ENCODE measurements around the gene RUNX2. TPM values are rescaled to one million over a fixed set of nuclear protein-coding genes. Genes with fewer than 3 reads are reported as not detected.

The RUNX2 gene
- total and polyA plus RNA-seq, 2 experiments from 2014 or later, result 4.4 to 5.2 TPM

- TF ChIP-seq EZH2 (IDR thresholded peaks at IDR 0.05; ENCODE audit: insufficient read depth, poor library complexity, severe bottlenecking) (no peak), EZH2phosphoT487 (IDR thresholded peaks at IDR 0.05; ENCODE audit: insufficient read depth, low read depth) (no peak)
- Histone ChIP-seq H3K4me3 (no peak overlapping the region), H3K4me2 (ENCODE audit: unreplicated experiment) (no peak overlapping the region), H4K20me1 (ENCODE audit: insufficient read depth) (no peaks in the 10 kb centered on the region), H2AFZ (no peak overlapping the region), H3K9me2 (ENCODE audit: insufficient read depth) (no peaks in the 10 kb centered on the region), H3K27ac (no peak overlapping the region), H3K9me3 (ENCODE audit: low read depth) (no peaks in the 10 kb centered on the region), H3K4me1 (ENCODE audit: insufficient read depth) (peaks cover 10% of the 10 kb centered on the region), H3K36me3 (ENCODE audit: low read depth) (no peaks in the 10 kb centered on the region), H3K9ac (no peak overlapping the region), H3F3A (ENCODE audit: insufficient read depth) (no peaks in the 10 kb centered on the region), H3K79me2 (ENCODE audit: insufficient read depth) (no peaks in the 10 kb centered on the region), H3K27me3 (replicated peaks; ENCODE audit: insufficient read depth) (no peaks in the 10 kb centered on the region)
- in situ Hi-C loops (cut with MboI), result no loop called here
- WGBS, 2 experiments (ENCODE audit: low coverage in 1 of 2, low lambda C conversion rate in 2 of 2, missing lambda C conversion rate in 2 of 2), result 70 to 72% methylated on average over 7 of the region's 7 CpGs
- DNase-seq, result no peak
These were observed 309.6 kb downstream of the RUNX2 start for GRCh38 chr6:45637611-45638257.

- DNase-seq, result peak; percentile 57
- Histone ChIP-seq H3K9me3 (ENCODE audit: low read depth) (no peaks in the 10 kb centered on the region), H3K27ac (no peak overlapping the region), H3K4me1 (ENCODE audit: insufficient read depth) (peaks cover 10% of the 10 kb centered on the region), H3F3A (ENCODE audit: insufficient read depth) (no peaks in the 10 kb centered on the region), H2AFZ (no peak overlapping the region), H3K9me2 (ENCODE audit: insufficient read depth) (no peaks in the 10 kb centered on the region), H3K36me3 (ENCODE audit: low read depth) (no peaks in the 10 kb centered on the region), H3K79me2 (ENCODE audit: insufficient read depth) (no peaks in the 10 kb centered on the region), H3K9ac (no peak overlapping the region), H3K4me3 (no peak overlapping the region), H4K20me1 (ENCODE audit: insufficient read depth) (no peaks in the 10 kb centered on the region), H3K4me2 (ENCODE audit: unreplicated experiment) (no peak overlapping the region), H3K27me3 (replicated peaks; ENCODE audit: insufficient read depth) (no peaks in the 10 kb centered on the region)
- in situ Hi-C loops (cut with MboI), result no loop called here
- TF ChIP-seq EZH2 (IDR thresholded peaks at IDR 0.05; ENCODE audit: insufficient read depth, poor library complexity, severe bottlenecking) (no peak), EZH2phosphoT487 (IDR thresholded peaks at IDR 0.05; ENCODE audit: insufficient read depth, low read depth) (no peak)
- 56 to 79% methylated on average over 2 of the region's 2 CpGs for WGBS, 2 experiments (ENCODE audit: low coverage in 1 of 2, low lambda C conversion rate in 2 of 2, missing lambda C conversion rate in 2 of 2)
These were observed 312.0 kb downstream of the RUNX2 start for GRCh38 chr6:45640081-45640491.

- no peak for TF ChIP-seq EZH2phosphoT487 (IDR thresholded peaks at IDR 0.05; ENCODE audit: insufficient read depth, low read depth)
- TF ChIP-seq EZH2 (IDR thresholded peaks at IDR 0.05; ENCODE audit: insufficient read depth, poor library complexity, severe bottlenecking), result no peak
- no peaks in the 10 kb centered on the region for H3K27me3 ChIP-seq (replicated peaks; ENCODE audit: insufficient read depth)
- no peaks in the 10 kb centered on the region for H3K79me2 ChIP-seq (ENCODE audit: insufficient read depth)
- H3K4me3 ChIP-seq, result no peak overlapping the region
- no peaks in the 10 kb centered on the region for H3F3A ChIP-seq (ENCODE audit: insufficient read depth)
- no peak for DNase-seq
- H3K27ac ChIP-seq, result no peak overlapping the region
- no peaks in the 10 kb centered on the region for H3K9me2 ChIP-seq (ENCODE audit: insufficient read depth)
- peaks cover 10% of the 10 kb centered on the region for H3K4me1 ChIP-seq (ENCODE audit: insufficient read depth)
- in situ Hi-C loops (cut with MboI), result no loop called here
- H3K36me3 ChIP-seq (ENCODE audit: low read depth), result no peaks in the 10 kb centered on the region
- H2AFZ ChIP-seq, result no peak overlapping the region
- H4K20me1 ChIP-seq (ENCODE audit: insufficient read depth), result no peaks in the 10 kb centered on the region
- no peak overlapping the region for H3K9ac ChIP-seq
- no peak overlapping the region for H3K4me2 ChIP-seq (ENCODE audit: unreplicated experiment)
- H3K9me3 ChIP-seq (ENCODE audit: low read depth), result no peaks in the 10 kb centered on the region
- WGBS, 2 experiments (ENCODE audit: low coverage in 1 of 2, low lambda C conversion rate in 2 of 2, missing lambda C conversion rate in 2 of 2), result 95 to 96% methylated on average over 13 of the region's 13 CpGs
These were observed 312.7 kb downstream of the RUNX2 start for GRCh38 chr6:45640811-45641210.

- H3K4me3 ChIP-seq, result no peak overlapping the region
- in situ Hi-C loops (cut with MboI), result no loop called here
- no peaks in the 10 kb centered on the region for H4K20me1 ChIP-seq (ENCODE audit: insufficient read depth)
- WGBS, 2 experiments (ENCODE audit: low coverage in 1 of 2, low lambda C conversion rate in 2 of 2, missing lambda C conversion rate in 2 of 2), result 94 to 95% methylated on average over 20 of the region's 20 CpGs
- H3K27ac ChIP-seq, result no peak overlapping the region
- DNase-seq, result no peak
- no peak overlapping the region for H2AFZ ChIP-seq
- TF ChIP-seq EZH2phosphoT487 (IDR thresholded peaks at IDR 0.05; ENCODE audit: insufficient read depth, low read depth) (no peak), EZH2 (IDR thresholded peaks at IDR 0.05; ENCODE audit: insufficient read depth, poor library complexity, severe bottlenecking) (no peak)
- H3K79me2 ChIP-seq (ENCODE audit: insufficient read depth), result no peaks in the 10 kb centered on the region
- H3K9ac ChIP-seq, result no peak overlapping the region
- H3K4me1 ChIP-seq (ENCODE audit: insufficient read depth), result peaks cover 10% of the 10 kb centered on the region
- no peaks in the 10 kb centered on the region for H3K9me2 ChIP-seq (ENCODE audit: insufficient read depth)
- no peaks in the 10 kb centered on the region for H3K27me3 ChIP-seq (replicated peaks; ENCODE audit: insufficient read depth)
- no peak overlapping the region for H3K4me2 ChIP-seq (ENCODE audit: unreplicated experiment)
- no peaks in the 10 kb centered on the region for H3F3A ChIP-seq (ENCODE audit: insufficient read depth)
- H3K9me3 ChIP-seq (ENCODE audit: low read depth), result no peaks in the 10 kb centered on the region
- H3K36me3 ChIP-seq (ENCODE audit: low read depth), result no peaks in the 10 kb centered on the region
These were observed 314.4 kb downstream of the RUNX2 start for GRCh38 chr6:45642331-45643125.
